NB4 (cell line): ENCODE measurements around the gene SUV39H2.

Source experiments
- CTCF ChIP-seq: IDR thresholded peaks from one replicate; pipeline ENCODE4 v1.5.1; 2012; ENCODE audit warnings: low read depth, low read length
- POLR2A ChIP-seq: IDR thresholded peaks from 2 replicates; pipeline ENCODE4 v1.6.1; 2011; ENCODE audit warnings: mild to moderate bottlenecking; ENCODE audit not compliant: insufficient read length; ENCODE audit errors: extremely low read depth

- no peak for TF ChIP-seq CTCF
- no peak for TF ChIP-seq POLR2A
Observed at GRCh38 chr10:14952851-14953423, 74.3 kb downstream of the SUV39H2 start.
